Liver (tissue), 3 donors: Measurements from ENCODE around the gene GNPDA2.

Source experiments
- ATF3 ChIP-seq: IDR thresholded peaks from 2 replicates; pipeline ENCODE4 v1.6.1; 2016; ENCODE audit warnings: antibody characterized with exemption
- CTCF ChIP-seq: fragments of 150-350 bp; IDR thresholded peaks from 2 replicates; pipeline ENCODE4 v1.5.1; 2017; ENCODE audit warnings: improper control_type of control experiment, low read depth, low read length; ENCODE audit not compliant: missing input control
- EGR1 ChIP-seq, 2 donors: IDR thresholded peaks; 2 replicates each; pipeline ENCODE4 v1.6.1; 2016 to 2018; ENCODE audit warnings: antibody characterized with exemption in 2 of 2, low read depth in 2 of 2
- GABPA ChIP-seq, 2 donors: IDR thresholded peaks in 1 of 2; conservative IDR thresholded peaks in 1 of 2; 2 replicates each; pipeline ENCODE4 v1.6.1; 2016; ENCODE audit warnings: antibody characterized with exemption in 2 of 2, mild to moderate bottlenecking in 1 of 2, moderate library complexity in 1 of 2
- HNF4A ChIP-seq, 2 donors: conservative IDR thresholded peaks; 2 replicates each; pipeline ENCODE4 v1.6.1; 2016; ENCODE audit warnings: antibody characterized with exemption in 2 of 2, mild to moderate bottlenecking in 2 of 2
- JUND ChIP-seq, 2 donors: IDR thresholded peaks; 2 replicates each; pipeline ENCODE4 v1.6.1; 2016; ENCODE audit warnings: antibody characterized with exemption in 2 of 2
- MAX ChIP-seq: IDR thresholded peaks from 2 replicates; pipeline ENCODE4 v1.6.1; 2016; ENCODE audit warnings: antibody characterized with exemption
- RAD21 ChIP-seq, 2 donors: IDR thresholded peaks; 2 replicates each; pipeline ENCODE4 v1.6.1; 2016; ENCODE audit warnings: antibody characterized with exemption in 2 of 2, mild to moderate bottlenecking in 2 of 2
- REST ChIP-seq: IDR thresholded peaks from 2 replicates; pipeline ENCODE4 v1.6.1; 2016; ENCODE audit warnings: antibody characterized with exemption, mild to moderate bottlenecking
- SP1 ChIP-seq: IDR thresholded peaks from 2 replicates; pipeline ENCODE4 v1.6.1; 2018; ENCODE audit warnings: antibody characterized with exemption, mild to moderate bottlenecking
- TAF1 ChIP-seq: conservative IDR thresholded peaks from 2 replicates; pipeline ENCODE4 v1.6.1; 2016; ENCODE audit warnings: antibody characterized with exemption, mild to moderate bottlenecking
- YY1 ChIP-seq: IDR thresholded peaks from 2 replicates; pipeline ENCODE4 v1.6.1; 2016; ENCODE audit warnings: antibody characterized with exemption, mild to moderate bottlenecking
- donor health status: healthy.
- donor health status: healthy.

- TF ChIP-seq CTCF (no peak), GABPA (IDR thresholded peaks at IDR 0.05 in 1 of 2, conservative IDR thresholded peaks at IDR 0.05 in 1 of 2) (no peak), REST (no peak), ATF3 (no peak), MAX (no peak), HNF4A (conservative IDR thresholded peaks at IDR 0.05) (no peak), TAF1 (no peak), YY1 (no peak), SP1 (no peak), RAD21 (IDR thresholded peaks at IDR 0.05) (no peak), JUND (IDR thresholded peaks at IDR 0.05) (no peak), EGR1 (IDR thresholded peaks at IDR 0.05; ENCODE audit: low read depth in 2 of 2) (no peak)
Observed at GRCh38 chr4:44663539-44664263, 62.7 kb downstream of the GNPDA2 start.
